ENCODE results near the gene ATP9A.
"Not testable (repeated sequence)": the region's sequence is repeated elsewhere in the genome, so short reads cannot be mapped to it uniquely, and the experiment has no call there.

The ATP9A gene

DNA sequence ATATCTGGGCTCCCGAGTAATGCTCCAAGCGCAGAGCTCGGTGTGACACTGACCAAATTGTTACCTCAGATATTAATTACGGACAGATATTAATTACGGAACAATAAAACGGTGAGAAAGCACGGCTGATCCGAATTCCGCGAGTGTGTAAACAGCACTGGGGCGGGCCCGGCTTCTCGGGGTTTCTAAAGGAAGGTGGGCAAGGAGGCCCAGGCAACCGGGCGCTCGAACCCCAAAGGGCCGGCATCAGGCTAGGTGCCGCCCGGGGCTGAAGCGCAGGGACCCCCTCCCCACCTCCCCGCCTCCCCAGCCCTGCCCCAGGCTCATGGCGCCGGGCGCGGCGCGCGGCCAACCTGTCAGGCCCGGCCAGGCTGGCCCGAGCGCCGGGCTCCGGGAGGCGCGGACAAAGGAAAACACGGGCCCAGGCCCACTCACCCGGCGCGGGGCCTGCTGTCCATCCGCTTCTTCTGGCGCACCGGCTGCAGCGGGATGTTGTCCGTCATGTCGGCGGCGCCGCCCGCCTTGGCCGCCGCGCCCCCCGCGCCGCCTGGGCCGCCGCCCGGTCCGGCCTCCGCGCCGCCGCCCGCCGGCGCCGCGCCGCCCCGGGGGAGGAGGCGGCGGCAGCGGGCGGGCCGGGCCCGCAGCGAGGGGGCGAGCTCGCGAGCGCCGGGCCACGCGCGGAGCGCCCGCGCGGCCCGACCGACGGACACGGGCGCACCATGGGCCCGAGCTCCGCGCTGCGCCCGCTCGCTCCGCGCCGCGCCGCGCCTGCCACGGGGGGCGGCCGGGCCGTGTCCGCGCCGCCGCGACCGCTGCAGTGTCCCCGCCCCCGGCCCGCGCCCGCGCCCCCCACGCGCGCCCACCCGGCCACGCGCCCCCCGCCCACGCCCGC is at the start of gene ATP9A:
Gene ATP9A, minus strand, starts transcription at position 524 of the 892 bp plus-strand sequence. Its CDS starts 21 bp downstream, at position 503.
- DNase-seq (ENCODE audit: low spot score) = no peak

DNA sequence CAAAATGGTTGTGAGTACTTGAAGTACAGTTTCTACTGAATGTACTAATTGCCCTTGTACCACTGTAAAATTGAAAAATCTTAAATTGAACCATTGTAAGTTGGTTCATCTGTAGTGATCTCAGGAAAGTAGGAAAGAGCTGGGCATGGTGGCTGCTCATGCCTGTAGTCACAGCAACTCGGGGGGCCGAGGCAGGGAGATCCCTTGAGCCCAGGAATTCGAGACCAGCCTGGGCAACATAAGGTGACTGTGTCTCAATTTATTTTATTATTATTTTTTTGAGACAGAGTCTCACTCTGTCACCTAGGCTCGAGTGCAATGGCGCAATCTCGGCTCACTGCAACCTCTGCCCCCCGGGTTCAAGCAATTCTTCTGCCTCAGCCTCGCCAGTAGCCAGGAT is 48.7 kb upstream of the ATP9A start:
- not testable (repeated sequence) for DNase-seq (ENCODE audit: low spot score)

DNA sequence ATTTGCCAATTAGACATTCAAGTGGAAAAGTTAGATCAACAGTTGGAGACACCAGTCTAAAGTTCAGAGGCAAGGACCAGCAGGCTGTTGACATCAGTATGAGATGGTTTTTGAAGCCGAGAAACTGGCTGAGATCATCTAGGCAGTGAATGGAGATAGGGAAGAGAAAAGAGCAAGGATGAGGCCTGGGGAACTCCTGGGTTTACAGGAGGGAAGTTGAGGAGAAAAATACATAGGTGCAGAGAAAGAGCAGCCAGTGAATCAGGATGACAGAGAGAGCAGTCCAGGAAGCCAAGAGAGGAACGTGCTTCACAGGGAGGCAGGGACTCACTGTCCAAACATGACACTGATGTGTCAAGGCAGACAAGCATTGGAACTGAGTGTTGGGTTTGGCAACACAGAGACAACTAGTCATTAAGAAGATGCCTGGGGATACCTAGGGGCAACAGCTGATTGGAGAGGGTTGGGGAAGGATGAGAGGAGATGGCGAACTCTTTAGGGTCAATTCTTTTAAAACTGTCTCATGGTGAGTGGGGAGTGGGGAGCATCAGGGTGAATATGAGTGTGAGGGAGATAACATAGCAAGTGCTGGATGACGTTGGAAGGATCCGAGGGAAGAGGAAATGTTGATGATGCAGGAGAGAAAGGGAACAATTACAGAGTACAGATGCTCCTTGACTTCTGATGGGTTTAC is 47.3 kb upstream of the ATP9A start:
- no peak for DNase-seq (ENCODE audit: low spot score)

- no peak for DNase-seq (ENCODE audit: low spot score)
Observed at GRCh38 chr20:51812861-51813260, 44.7 kb upstream of the ATP9A start.

GRCh38 chr20:51811514-51812128 is 43.4 kb upstream of the ATP9A start:
- DNase-seq (ENCODE audit: low spot score) = no peak

DNA sequence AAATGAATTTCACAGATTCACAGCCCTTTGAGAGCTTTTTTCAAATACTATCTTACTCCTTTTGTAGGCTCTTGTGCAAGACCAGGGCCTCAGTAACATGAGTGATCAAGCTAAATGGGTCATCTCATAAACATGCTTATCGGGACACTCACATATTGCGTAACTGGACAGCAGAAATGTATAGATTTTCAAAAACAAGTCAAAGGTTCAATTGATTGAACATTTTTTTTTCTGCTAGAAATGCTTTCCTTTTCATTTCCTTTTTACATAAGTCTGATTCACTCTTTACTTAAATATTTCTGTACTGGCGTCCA is 42.8 kb upstream of the ATP9A start:
- no peak for DNase-seq (ENCODE audit: low spot score)

DNA sequence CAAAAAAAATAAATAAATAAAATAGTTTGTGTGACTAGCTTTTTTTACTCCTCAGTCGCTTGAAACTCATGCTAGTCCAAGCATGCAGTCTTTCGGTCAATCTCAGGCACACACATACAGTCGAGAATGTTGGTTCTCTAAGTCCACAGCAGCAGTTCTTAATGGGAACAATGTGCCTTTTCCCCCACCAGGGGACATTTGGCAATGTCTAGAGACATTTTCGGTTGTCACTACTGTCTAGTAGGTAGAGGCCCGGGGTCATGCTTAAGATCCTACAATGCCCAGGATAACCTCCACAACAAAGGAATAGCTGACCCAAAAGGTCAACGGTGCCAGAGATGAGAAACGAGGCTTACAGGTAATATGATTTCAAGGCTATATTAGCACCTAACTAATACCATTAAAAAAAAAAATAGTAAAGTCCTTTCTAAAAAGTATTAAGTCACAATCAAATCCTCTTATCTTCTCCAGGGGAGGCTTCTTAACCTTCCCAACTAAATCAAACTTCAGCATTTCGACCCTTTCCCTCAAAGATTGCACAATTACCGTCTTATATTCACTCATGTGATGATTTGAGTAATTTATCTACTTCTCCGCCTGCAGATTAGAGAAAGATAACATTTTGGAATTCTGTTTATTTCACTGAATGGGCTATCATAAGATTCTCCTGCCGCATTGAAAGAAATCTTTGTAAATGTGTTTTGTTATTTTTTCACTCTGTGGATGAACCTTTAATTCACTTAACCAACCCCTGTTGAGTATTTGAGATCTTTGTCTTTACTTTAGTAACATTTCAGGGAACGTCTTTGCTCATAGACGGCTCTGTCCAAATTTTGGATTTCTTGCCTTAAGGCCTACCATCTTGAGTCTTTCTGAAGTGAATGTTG is 42.2 kb upstream of the ATP9A start:
- DNase-seq (ENCODE audit: low spot score) = peak; percentile 16

DNA sequence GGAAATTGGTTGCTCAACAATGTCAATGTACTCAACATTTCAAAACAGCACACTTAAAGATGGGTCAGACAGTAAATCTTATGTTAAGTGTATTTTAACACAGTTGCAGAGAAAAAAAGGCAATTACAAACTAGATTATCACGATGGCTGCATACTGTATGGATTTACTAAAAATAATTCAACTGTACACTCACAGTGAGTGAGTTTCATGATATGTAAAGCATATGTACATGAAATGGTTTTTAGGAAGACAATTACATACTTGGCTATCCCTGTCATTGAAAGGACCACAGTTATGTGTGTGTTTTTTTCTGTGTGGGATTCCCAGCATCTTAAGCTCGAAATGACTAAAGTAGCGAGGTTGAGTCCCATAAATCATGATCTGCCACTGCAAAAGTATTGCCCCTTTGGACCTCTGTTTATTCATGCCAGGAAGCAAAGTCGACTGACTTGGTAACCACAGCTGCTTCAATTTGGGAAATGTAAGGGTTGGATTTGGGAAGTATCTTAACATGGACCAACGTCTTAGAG is 39.6 kb upstream of the ATP9A start:
- no peak for DNase-seq (ENCODE audit: low spot score)

DNA sequence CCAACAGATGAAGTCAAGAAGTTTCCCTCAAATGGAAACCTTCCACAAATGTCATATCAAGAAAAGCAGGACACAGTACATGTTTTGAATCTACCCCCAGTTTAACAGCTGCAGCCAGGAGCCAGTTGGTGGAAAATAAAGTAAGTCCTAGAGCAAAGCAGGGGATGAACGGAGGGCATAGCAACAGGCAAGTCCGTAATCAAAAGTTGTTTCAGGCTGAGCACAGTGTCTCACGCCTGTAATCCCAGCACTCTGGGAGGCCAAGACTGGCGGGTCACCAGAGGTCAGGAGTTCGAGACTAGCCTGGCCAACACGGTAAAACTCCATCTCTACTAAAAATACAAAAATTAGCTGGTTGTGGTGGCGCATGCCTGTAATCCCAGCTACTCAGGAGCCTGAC is 36.6 kb upstream of the ATP9A start:
- DNase-seq (ENCODE audit: low spot score) = no peak

- DNase-seq (ENCODE audit: low spot score) = no peak
Observed at GRCh38 chr20:51803148-51803854, 35.1 kb upstream of the ATP9A start.

DNA sequence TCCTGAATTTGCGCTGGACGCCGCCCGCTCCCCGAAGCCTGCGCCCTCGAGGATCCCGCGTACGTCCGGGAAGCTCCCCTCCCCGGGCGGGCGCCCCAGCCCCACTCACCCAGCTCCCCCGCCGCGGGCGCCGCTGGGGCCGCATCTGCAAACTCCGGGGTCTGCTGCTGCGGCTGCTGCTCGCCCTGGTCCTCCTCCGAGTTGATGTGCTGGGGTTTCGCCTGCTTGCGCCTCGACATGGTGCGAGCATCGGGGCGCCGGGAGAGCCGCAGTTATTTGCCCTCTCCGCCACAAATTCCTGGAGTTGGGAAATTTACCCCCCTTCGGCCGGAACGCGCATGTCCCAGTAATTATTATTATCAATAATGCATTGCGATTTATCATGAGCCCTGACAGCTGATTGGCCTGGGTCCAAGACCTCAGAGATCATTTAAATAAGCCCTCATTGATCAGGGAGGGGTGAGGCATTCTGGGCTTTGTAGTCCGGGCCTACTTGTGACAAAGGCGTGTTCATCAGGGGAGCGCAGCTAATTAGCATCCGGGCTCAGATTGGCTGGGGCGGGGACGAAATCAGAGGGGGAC is 34.1 kb upstream of the ATP9A start, which contains the start of gene SALL4:
Gene SALL4, minus strand, starts transcription at position 352 of the 582 bp plus-strand sequence. Its CDS starts 113 bp downstream, at position 239.
- DNase-seq (ENCODE audit: low spot score) = no peak

DNA sequence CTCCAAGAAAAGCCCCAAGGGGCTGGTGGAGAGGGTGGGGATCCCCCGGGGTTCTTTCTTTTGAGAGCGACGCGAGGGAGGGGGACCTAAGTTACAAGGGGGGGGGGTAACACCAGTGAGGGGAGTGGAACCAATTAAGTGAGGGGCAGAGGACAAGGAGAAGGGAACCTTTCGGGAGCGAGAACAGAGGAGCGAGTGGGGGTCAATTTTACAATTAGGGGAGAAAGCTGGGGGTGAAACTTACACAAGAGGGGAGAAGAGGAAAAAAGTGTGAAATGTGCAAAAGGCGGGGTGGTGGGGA is 33.6 kb upstream of the ATP9A start:
- DNase-seq (ENCODE audit: low spot score) = no peak

GRCh38 chr20:51801122-51801822 is 33.1 kb upstream of the ATP9A start:
- no peak for DNase-seq (ENCODE audit: low spot score)

DNA sequence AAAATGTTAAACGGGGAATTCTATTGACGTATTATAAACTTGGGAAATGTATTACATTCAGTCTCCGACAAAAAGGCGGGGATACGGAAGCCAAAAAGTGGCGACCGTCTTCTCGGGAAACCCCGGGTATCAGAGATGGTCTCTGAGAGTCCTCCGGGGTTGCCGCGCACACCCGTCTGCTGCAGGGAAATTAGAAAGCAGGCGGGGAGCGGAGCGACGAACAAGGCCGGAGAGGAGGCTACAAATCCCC is 32.6 kb upstream of the ATP9A start:
- DNase-seq (ENCODE audit: low spot score) = no peak

GRCh38 chr20:51800060-51800871 is 32.1 kb upstream of the ATP9A start:
- peak; percentile 31 for DNase-seq (ENCODE audit: low spot score)

DNA sequence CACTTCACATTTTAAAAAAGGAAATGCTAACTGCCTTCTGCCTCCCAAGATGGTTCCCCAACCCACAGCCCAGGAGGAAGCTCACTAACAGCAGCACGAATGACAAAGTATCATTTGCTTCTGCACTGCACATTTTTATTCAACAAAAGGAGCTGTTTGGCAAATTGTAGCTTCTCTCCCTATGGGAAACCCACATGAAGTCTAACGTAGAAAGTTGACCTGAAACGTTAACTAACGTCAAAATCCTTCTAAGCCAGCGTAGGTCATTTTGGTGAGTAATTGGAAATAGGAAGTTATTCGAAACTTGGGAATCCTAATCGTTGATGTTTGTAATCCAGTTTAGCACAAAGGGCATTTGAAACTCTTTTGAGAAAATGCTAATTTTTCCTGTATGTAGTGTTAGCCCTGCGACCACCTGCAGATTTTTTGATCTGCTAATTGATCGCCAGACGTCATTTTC is 31.2 kb upstream of the ATP9A start:
- DNase-seq (ENCODE audit: low spot score) = no peak

- no peak for DNase-seq (ENCODE audit: low spot score)
Observed at GRCh38 chr20:51797357-51798025, 29.3 kb upstream of the ATP9A start.

DNA sequence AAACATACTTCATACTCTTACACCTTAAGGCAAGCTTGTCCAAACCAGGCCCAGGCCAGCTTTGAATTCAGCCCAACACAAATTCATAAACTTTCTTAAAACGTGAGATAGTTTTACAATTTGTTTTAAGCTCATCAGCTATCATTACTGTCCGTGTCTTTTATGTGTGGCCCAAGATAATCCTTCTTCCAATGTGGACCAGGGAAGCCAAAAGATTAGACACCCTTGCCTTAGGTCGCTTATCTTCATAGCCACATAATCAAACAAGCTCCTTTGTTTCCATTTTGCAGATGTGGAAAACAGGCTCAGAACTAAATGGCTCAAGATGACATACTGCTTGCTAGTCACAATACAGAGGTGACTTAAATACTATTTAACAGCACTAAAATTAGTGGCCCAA is 28.1 kb upstream of the ATP9A start:
- no peak for DNase-seq (ENCODE audit: low spot score)

GRCh38 chr20:51792960-51793359 is 24.8 kb upstream of the ATP9A start:
- no peak for DNase-seq (ENCODE audit: low spot score)

All from NAMALWA (cell line).